CD4-positive, alpha-beta T cell (primary cell): ENCODE results near the gene FNIP2. TPM values are rescaled to one million over a fixed set of nuclear protein-coding genes. Genes with fewer than 3 reads are reported as not detected.
"Not testable (repeated sequence)": the region's sequence is repeated elsewhere in the genome, so short reads cannot be mapped to it uniquely, and the experiment has no call there.

Source experiments
- ATAC-seq: fragments of 200-7000 bp; cut with Tn5 transposase; one replicate; pipeline ENCODE4 v1.10.0; 2022; ENCODE audit warnings: mild to moderate bottlenecking; ENCODE audit not compliant: poor library complexity
- CTCF ChIA-PET: fragments of 350-600 bp; sonication (Branson Sonifier 250); formaldehyde crosslinking; loops from one replicate; lab custom pipeline; 2021; ENCODE audit warnings: antibody characterized with exemption, inconsistent platforms; lab: Charles Lee
- POLR2A ChIA-PET: fragments of 350-600 bp; sonication (Branson Sonifier 250); formaldehyde crosslinking; loops from one replicate; lab custom pipeline; 2021; ENCODE audit warnings: antibody characterized with exemption, inconsistent platforms; lab: Charles Lee
- DNase-seq, 14 experiments: peaks; one replicate each; pipeline ENCODE4 v3.0.0-alpha.2; 2013 to 2020; ENCODE audit warnings: mixed read lengths in 2 of 14
- H3K27ac ChIP-seq, 2 donors: one replicate each; pipeline versions ENCODE4 v1.5.1 to v1.7.0; 2013; ENCODE audit warnings: low read length in 2 of 2, low read depth in 1 of 2, mild to moderate bottlenecking in 1 of 2
- H3K27me3 ChIP-seq, 2 experiments: 1 replicate in 1 of 2; 2 replicates in 1 of 2; pipeline versions ENCODE4 v1.6.1 to v1.7.0; 2013; ENCODE audit warnings: low read length in 2 of 2, control low read depth in 1 of 2, mild to moderate bottlenecking in 1 of 2, moderate library complexity in 1 of 2; ENCODE audit not compliant: insufficient read depth in 2 of 2, control insufficient read depth in 1 of 2
- H3K36me3 ChIP-seq: one replicate; pipeline ENCODE4 v1.6.1; 2013; ENCODE audit warnings: low read length, control low read depth; ENCODE audit not compliant: insufficient read depth
- H3K4me1 ChIP-seq: one replicate; pipeline ENCODE4 v1.6.1; 2013; ENCODE audit warnings: low read length, control low read depth; ENCODE audit not compliant: insufficient read depth
- H3K4me3 ChIP-seq: one replicate; pipeline ENCODE4 v1.5.1; 2013; ENCODE audit warnings: mild to moderate bottlenecking, low read length, moderate library complexity
- H3K9me3 ChIP-seq, 2 experiments: 1 replicate in 1 of 2; 2 replicates in 1 of 2; pipeline versions ENCODE4 v1.6.1 to v1.7.0; 2013; ENCODE audit warnings: low read length in 2 of 2, mild to moderate bottlenecking in 2 of 2, control low read depth in 1 of 2, moderate library complexity in 1 of 2; ENCODE audit not compliant: control insufficient read depth in 1 of 2, insufficient read depth in 1 of 2
- H3K27ac Mint-ChIP-seq: one replicate; pipeline ENCODE4 v1.8.0; 2020; ENCODE audit warnings: mixed read lengths
- H3K27me3 Mint-ChIP-seq: one replicate; pipeline ENCODE4 v1.8.0; 2021; ENCODE audit warnings: mixed read lengths
- H3K36me3 Mint-ChIP-seq: one replicate; pipeline ENCODE4 v1.8.0; 2021; ENCODE audit warnings: low read depth, mixed read lengths
- H3K4me1 Mint-ChIP-seq: one replicate; pipeline ENCODE4 v1.8.0; 2021; ENCODE audit warnings: low read depth, mixed read lengths
- H3K4me3 Mint-ChIP-seq: one replicate; pipeline ENCODE4 v1.8.0; 2020; ENCODE audit warnings: mild to moderate bottlenecking, mixed read lengths
- H3K9me3 Mint-ChIP-seq: one replicate; pipeline ENCODE4 v1.8.0; 2020; ENCODE audit warnings: mixed read lengths
- CTCF ChIP-seq: fragments of 200-600 bp; IDR thresholded peaks from one replicate; pipeline ENCODE4 v1.8.0; 2022; ENCODE audit warnings: antibody characterized with exemption, mild to moderate bottlenecking
- intact Hi-C, 2 experiments: fragments of 100-400 bp; cut with DNase I in 1 of 2; cut with micrococcal nuclease in 1 of 2; formaldehyde crosslinking; loops; one replicate each; pipeline versions ENCODE4 v1.15.1 to v1.9.0; 2023 to 2025; cut with DNase I, micrococcal nuclease
- total RNA-seq, 174 experiments: library from RNA in 2 of 174; stranded (reverse) in 2 of 174; gene quantifications; one replicate each; pipeline ENCODE4 v1.2.3 and lab custom pipeline; 2021 to 2026

Gene FNIP2
- total RNA-seq, 2 experiments from 2014 or later = 7.5 to 7.7 TPM

- Mint-ChIP-seq H3K9me3 (peaks cover 5% of the 10 kb centered on the region), H3K4me3 (no peak overlapping the region), H3K36me3 (no peaks in the 10 kb centered on the region), H3K27me3 (peaks cover 10% of the 10 kb centered on the region), H3K4me1 (no peaks in the 10 kb centered on the region), H3K27ac (no peak overlapping the region)
- Histone ChIP-seq H3K4me1 (no peaks in the 10 kb centered on the region), H3K9me3 (peaks cover 7 to 19% of the 10 kb centered on the region in 2 experiments), H3K36me3 (no peaks in the 10 kb centered on the region), H3K27me3 (no peaks in the 10 kb centered on the region), H3K4me3 (no peak overlapping the region), H3K27ac (no peak overlapping the region)
- POLR2A ChIA-PET = no interaction called here
- ATAC-seq (no peak), DNase-seq (peak in 2 of 14 experiments; percentile 2 to 33)
- CTCF ChIA-PET = no interaction called here
- intact Hi-C loops = no loop called here
- no peak for TF ChIP-seq CTCF
Observed at GRCh38 chr4:158949099-158949498, 180.3 kb downstream of the FNIP2 start.

- H3K9me3 Mint-ChIP-seq, H3K4me3 ChIP-seq, intact Hi-C loops, H3K36me3 Mint-ChIP-seq, H3K27ac Mint-ChIP-seq, POLR2A ChIA-PET, H3K4me1 Mint-ChIP-seq, ATAC-seq, H3K27ac ChIP-seq, H3K27me3 Mint-ChIP-seq, H3K4me1 ChIP-seq, CTCF ChIA-PET, H3K36me3 ChIP-seq, H3K4me3 Mint-ChIP-seq, H3K27me3 ChIP-seq: not testable (repeated sequence)
- DNase-seq = peak in 1 of 14 experiments; percentile 6
- peaks cover 7 to 19% of the 10 kb centered on the region in 2 experiments for H3K9me3 ChIP-seq
Observed at GRCh38 chr4:158952221-158952774, 183.5 kb downstream of the FNIP2 start.

- peaks cover 7 to 16% of the 10 kb centered on the region in 2 experiments for H3K9me3 ChIP-seq
- H3K27me3 ChIP-seq, H3K27ac Mint-ChIP-seq, H3K36me3 Mint-ChIP-seq, H3K4me1 ChIP-seq, H3K27me3 Mint-ChIP-seq, H3K9me3 Mint-ChIP-seq, DNase-seq, POLR2A ChIA-PET, H3K27ac ChIP-seq, H3K4me1 Mint-ChIP-seq, H3K4me3 Mint-ChIP-seq, H3K4me3 ChIP-seq, H3K36me3 ChIP-seq, intact Hi-C loops, ATAC-seq: not testable (repeated sequence)
- CTCF ChIA-PET = interaction anchor here (1.0 kb wide), 1 partner anchor 246 kb away, joined by 3 read pairs; no protein-coding TSS in a partner anchor
Observed at GRCh38 chr4:158956345-158956744, 187.5 kb downstream of the FNIP2 start.

- H3K27me3 ChIP-seq, DNase-seq, ATAC-seq, H3K4me3 ChIP-seq, H3K27me3 Mint-ChIP-seq, H3K4me1 ChIP-seq, H3K4me3 Mint-ChIP-seq, H3K27ac Mint-ChIP-seq, H3K36me3 Mint-ChIP-seq, intact Hi-C loops, H3K9me3 Mint-ChIP-seq, H3K4me1 Mint-ChIP-seq, POLR2A ChIA-PET, H3K27ac ChIP-seq, H3K36me3 ChIP-seq: not testable (repeated sequence)
- peaks cover 7 to 10% of the 10 kb centered on the region in 2 experiments for H3K9me3 ChIP-seq
- CTCF ChIA-PET = interaction anchor here (1.0 kb wide), 1 partner anchor 246 kb away, joined by 3 read pairs; no protein-coding TSS in a partner anchor
Observed at GRCh38 chr4:158956918-158957317, 188.1 kb downstream of the FNIP2 start.

Other genes with a start within 250 kb of the FNIP2 start
- gene RXFP1, start 247.1 kb upstream of the FNIP2 start, total RNA-seq = not detected
- 1 to 10 TPM; 2.6 to 3.1 TPM for gene C4orf46, start 97.1 kb upstream of the FNIP2 start, total RNA-seq
- gene ETFDH, start 96.7 kb upstream of the FNIP2 start, total RNA-seq = 10 to 100 TPM; 12.7 to 13.1 TPM
- gene PPID, start 45.6 kb upstream of the FNIP2 start, total RNA-seq = 10 to 100 TPM; 10.7 to 10.8 TPM